Smooth muscle cell (in vitro differentiated cells): Measurements from ENCODE around the gene KAT6B. TPM values are rescaled to one million over a fixed set of nuclear protein-coding genes. Genes with fewer than 3 reads are reported as not detected.

Experiments used
- DNase-seq: peaks from one replicate; lab custom pipeline; 2025; ENCODE audit not compliant: unreplicated experiment; lab: John Stamatoyannopoulos, UW
- H2AFZ ChIP-seq: fragments of 200-600 bp; sonication (generic); 2 replicates; pipeline ENCODE4 v1.6.0; 2016; ENCODE audit warnings: antibody characterized with exemption, low read depth, mild to moderate bottlenecking
- H3F3A ChIP-seq: fragments of 200-600 bp; sonication (generic); 2 replicates; pipeline ENCODE4 v1.6.0; 2017; ENCODE audit warnings: antibody characterized with exemption, low read depth
- H3K27ac ChIP-seq: fragments of 200-600 bp; sonication (generic); 2 replicates; pipeline ENCODE4 v1.5.1; 2016; ENCODE audit warnings: low read depth, mild to moderate bottlenecking
- H3K27me3 ChIP-seq: fragments of 200-600 bp; sonication (generic); 2 replicates; pipeline ENCODE4 v1.6.1; 2016; ENCODE audit warnings: low read depth, mild to moderate bottlenecking
- H3K36me3 ChIP-seq: fragments of 200-600 bp; sonication (generic); 2 replicates; pipeline ENCODE4 v1.5.1; 2016; ENCODE audit warnings: low read depth
- H3K4me1 ChIP-seq: fragments of 200-600 bp; sonication (generic); 2 replicates; pipeline ENCODE4 v1.5.1; 2016; ENCODE audit warnings: low read depth
- H3K4me2 ChIP-seq: fragments of 200-600 bp; sonication (generic); 2 replicates; pipeline ENCODE4 v1.6.0; 2016; ENCODE audit warnings: mild to moderate bottlenecking
- H3K4me3 ChIP-seq: fragments of 200-600 bp; sonication (generic); 2 replicates; pipeline ENCODE4 v1.5.1; 2016; ENCODE audit warnings: mild to moderate bottlenecking
- H3K79me2 ChIP-seq: fragments of 200-600 bp; sonication (generic); 2 replicates; pipeline ENCODE4 v1.6.0; 2016; ENCODE audit warnings: low read depth, mild to moderate bottlenecking
- H3K9ac ChIP-seq: fragments of 200-600 bp; sonication (generic); 2 replicates; pipeline ENCODE4 v1.6.0; 2016; ENCODE audit warnings: low read depth
- H3K9me3 ChIP-seq: fragments of 200-600 bp; sonication (generic); replicated peaks from 2 replicates; pipeline ENCODE4 v1.5.1; 2016; ENCODE audit warnings: low read depth
- H4K20me1 ChIP-seq: fragments of 200-600 bp; sonication (generic); 2 replicates; pipeline ENCODE4 v1.6.0; 2016; ENCODE audit warnings: low read depth
- WGBS: methylation state at CpG from one replicate; pipeline ENCODE4 v1.1.7; 2016; ENCODE audit warnings: low lambda C conversion rate; 5-methylcytosine and 5-hydroxymethylcytosine counted together
- polyA plus RNA-seq: library from polyadenylated mRNA; unstranded; fragments of >200 nt; fragmentation: Nextera tagmentation; extraction: Ambion mirVana; gene quantifications from 2 replicates; pipeline ENCODE4 v1.2.1, GENCODE V29; 2016
- total RNA-seq: library from RNA; depleted of rRNA; stranded (reverse); fragments of >200 nt; gene quantifications from 2 replicates; pipeline ENCODE4 v1.2.3, GENCODE V29; 2014
- TF ChIP-seq, protein P1 (sequence below): fragments of 200-600 bp; sonication (generic); IDR thresholded peaks from 2 replicates; pipeline ENCODE4 v1.5.1; 2017; ENCODE audit warnings: borderline replicate concordance, mild to moderate bottlenecking, antibody characterized with exemption; ENCODE audit not compliant: insufficient read depth, poor library complexity, severe bottlenecking

The KAT6B gene
- total and polyA plus RNA-seq, 2 experiments from 2014 or later: 9.0 to 19.8 TPM

DNA sequence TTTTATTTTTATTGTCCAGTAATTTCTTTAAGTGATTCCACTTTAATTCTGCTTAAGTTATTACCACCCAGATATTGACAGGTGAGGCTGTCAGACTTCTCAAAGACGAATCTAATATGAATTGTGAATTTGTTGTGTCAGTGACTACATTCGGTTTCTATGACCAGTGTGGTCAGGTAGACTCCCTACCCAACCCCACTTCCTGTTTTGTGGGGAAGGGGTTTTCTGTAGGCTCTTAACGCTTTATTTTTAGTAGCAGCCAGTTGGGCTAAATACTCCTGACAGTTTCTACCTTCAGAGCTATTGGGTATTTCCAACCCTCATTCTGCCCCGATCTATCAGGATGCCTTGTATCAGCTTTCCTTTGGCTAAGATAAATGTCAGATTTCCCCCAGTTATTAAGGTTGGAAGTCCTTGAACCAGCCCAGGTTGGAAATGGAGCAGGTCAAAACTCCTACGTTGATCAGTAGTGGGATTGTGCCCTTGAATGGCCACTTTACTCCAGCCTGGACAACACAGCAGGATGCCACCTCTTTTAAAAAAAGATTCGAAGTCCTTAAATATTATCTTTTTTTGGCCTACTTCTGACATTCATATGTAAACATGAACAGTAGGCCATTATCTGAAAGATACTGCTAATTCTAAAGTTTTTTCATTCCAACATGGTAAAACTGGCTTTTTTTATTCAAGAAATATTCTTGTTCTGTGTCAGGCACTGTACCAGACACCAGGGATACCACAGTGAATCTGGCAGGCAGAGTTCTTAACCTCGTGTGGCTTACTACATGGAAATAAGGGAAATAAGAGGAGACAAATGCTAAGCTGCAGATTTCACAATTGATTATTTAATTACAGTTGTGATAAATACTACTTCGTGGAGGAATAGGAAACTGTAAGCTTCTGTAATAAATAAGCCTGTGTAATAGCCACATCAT lies 151.8 kb downstream of the KAT6B start:
- Histone ChIP-seq H3K27me3 (no peaks in the 10 kb centered on the region), H4K20me1 (no peaks in the 10 kb centered on the region), H3F3A (no peaks in the 10 kb centered on the region), H3K79me2 (no peaks in the 10 kb centered on the region), H3K4me3 (no peak overlapping the region), H3K9me3 (no peaks in the 10 kb centered on the region), H3K4me2 (no peak overlapping the region), H3K9ac (no peak overlapping the region), H3K27ac (no peak overlapping the region), H3K36me3 (no peaks in the 10 kb centered on the region), H3K4me1 (no peaks in the 10 kb centered on the region), H2AFZ (no peak overlapping the region)
- TF ChIP-seq, protein P1, sequence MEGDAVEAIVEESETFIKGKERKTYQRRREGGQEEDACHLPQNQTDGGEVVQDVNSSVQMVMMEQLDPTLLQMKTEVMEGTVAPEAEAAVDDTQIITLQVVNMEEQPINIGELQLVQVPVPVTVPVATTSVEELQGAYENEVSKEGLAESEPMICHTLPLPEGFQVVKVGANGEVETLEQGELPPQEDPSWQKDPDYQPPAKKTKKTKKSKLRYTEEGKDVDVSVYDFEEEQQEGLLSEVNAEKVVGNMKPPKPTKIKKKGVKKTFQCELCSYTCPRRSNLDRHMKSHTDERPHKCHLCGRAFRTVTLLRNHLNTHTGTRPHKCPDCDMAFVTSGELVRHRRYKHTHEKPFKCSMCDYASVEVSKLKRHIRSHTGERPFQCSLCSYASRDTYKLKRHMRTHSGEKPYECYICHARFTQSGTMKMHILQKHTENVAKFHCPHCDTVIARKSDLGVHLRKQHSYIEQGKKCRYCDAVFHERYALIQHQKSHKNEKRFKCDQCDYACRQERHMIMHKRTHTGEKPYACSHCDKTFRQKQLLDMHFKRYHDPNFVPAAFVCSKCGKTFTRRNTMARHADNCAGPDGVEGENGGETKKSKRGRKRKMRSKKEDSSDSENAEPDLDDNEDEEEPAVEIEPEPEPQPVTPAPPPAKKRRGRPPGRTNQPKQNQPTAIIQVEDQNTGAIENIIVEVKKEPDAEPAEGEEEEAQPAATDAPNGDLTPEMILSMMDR: no peak
- DNase-seq: no peak
- WGBS: 96% methylated on average over 8 of the region's 8 CpGs

GRCh38 chr10:74981831-74982633 lies 155.6 kb downstream of the KAT6B start:
- H3F3A ChIP-seq: no peaks in the 10 kb centered on the region
- H3K27me3 ChIP-seq: no peaks in the 10 kb centered on the region
- H2AFZ ChIP-seq: no peak overlapping the region
- H4K20me1 ChIP-seq: no peaks in the 10 kb centered on the region
- H3K27ac ChIP-seq: no peak overlapping the region
- H3K9ac ChIP-seq: no peak overlapping the region
- no peaks in the 10 kb centered on the region for H3K4me1 ChIP-seq
- H3K4me3 ChIP-seq: no peak overlapping the region
- H3K4me2 ChIP-seq: no peak overlapping the region
- DNase-seq: no peak
- WGBS: 96% methylated on average over 5 of the region's 5 CpGs
- TF ChIP-seq, protein P1: no peak
- H3K36me3 ChIP-seq: no peaks in the 10 kb centered on the region
- no peaks in the 10 kb centered on the region for H3K9me3 ChIP-seq
- no peaks in the 10 kb centered on the region for H3K79me2 ChIP-seq

GRCh38 chr10:74982634-74982982 lies 156.2 kb downstream of the KAT6B start:
- Histone ChIP-seq H3F3A (no peaks in the 10 kb centered on the region), H3K9ac (no peak overlapping the region), H3K27me3 (no peaks in the 10 kb centered on the region), H3K4me1 (no peaks in the 10 kb centered on the region), H3K9me3 (no peaks in the 10 kb centered on the region), H3K27ac (no peak overlapping the region), H3K79me2 (no peaks in the 10 kb centered on the region), H3K36me3 (no peaks in the 10 kb centered on the region), H3K4me3 (no peak overlapping the region), H4K20me1 (no peaks in the 10 kb centered on the region), H2AFZ (no peak overlapping the region), H3K4me2 (no peak overlapping the region)
- TF ChIP-seq, protein P1: no peak
- WGBS: 94% methylated on average over 2 of the region's 2 CpGs
- no peak for DNase-seq
